ENCODE data around the gene DUSP14. TPM values are rescaled to one million over a fixed set of nuclear protein-coding genes. Genes with fewer than 3 reads are reported as not detected.
A peak's percentile ranks its signal among the peaks of the same experiment; 100 is the strongest.

Gene DUSP14
- total RNA-seq, 1 experiment from 2014 or later, result 56.2 TPM

GRCh38 chr17:37492167-37492566 lies 2.5 kb downstream of the DUSP14 start:
- H3K27ac ChIP-seq (ENCODE audit: low read length), result peak overlapping the region; percentile 91; the same call in 1 of the 2 replicates
- intact Hi-C loops (cut with micrococcal nuclease), result no loop called here
- H3K27me3 ChIP-seq (ENCODE audit: low read length), result no peaks in the 10 kb centered on the region
- H3K4me1 ChIP-seq (ENCODE audit: insufficient read depth, low read length), result peaks cover 46% of the 10 kb centered on the region
- ChIA-PET CTCF (no interaction called here), POLR2A (ENCODE audit: unreplicated experiment) (no interaction called here)
- no peak for ATAC-seq
- H3K9me3 ChIP-seq (ENCODE audit: low read length), result no peaks in the 10 kb centered on the region
- H2AFZ ChIP-seq (ENCODE audit: low read length), result no peak overlapping the region
- no peaks in the 10 kb centered on the region for H3K36me3 ChIP-seq (ENCODE audit: low read depth, low read length)
- H4K20me1 ChIP-seq (ENCODE audit: low read length), result peaks cover 16% of the 10 kb centered on the region
- peak overlapping the region; percentile 52 for H3K9ac ChIP-seq (ENCODE audit: low read length)
- H3K9me2 ChIP-seq (replicated peaks; ENCODE audit: low read length), result no peaks in the 10 kb centered on the region
- peaks cover 72% of the 10 kb centered on the region for H3K79me2 ChIP-seq (ENCODE audit: low read length)
- no TSS peak for BruUV-seq (replicated peaks)
- DNase-seq, result no peak
- H3K4me2 ChIP-seq (ENCODE audit: low read length), result peak overlapping the region; percentile 94
- H3K4me3 ChIP-seq (ENCODE audit: low read length), result peak overlapping the region; percentile 85
- no peak for TF ChIP-seq EZH2 (IDR thresholded peaks at IDR 0.05; ENCODE audit: low read length, unreplicated experiment)
- no peak for TF ChIP-seq EZH2phosphoT487 (IDR thresholded peaks at IDR 0.05; ENCODE audit: borderline replicate concordance, low read length)
- TF ChIP-seq, protein P1, sequence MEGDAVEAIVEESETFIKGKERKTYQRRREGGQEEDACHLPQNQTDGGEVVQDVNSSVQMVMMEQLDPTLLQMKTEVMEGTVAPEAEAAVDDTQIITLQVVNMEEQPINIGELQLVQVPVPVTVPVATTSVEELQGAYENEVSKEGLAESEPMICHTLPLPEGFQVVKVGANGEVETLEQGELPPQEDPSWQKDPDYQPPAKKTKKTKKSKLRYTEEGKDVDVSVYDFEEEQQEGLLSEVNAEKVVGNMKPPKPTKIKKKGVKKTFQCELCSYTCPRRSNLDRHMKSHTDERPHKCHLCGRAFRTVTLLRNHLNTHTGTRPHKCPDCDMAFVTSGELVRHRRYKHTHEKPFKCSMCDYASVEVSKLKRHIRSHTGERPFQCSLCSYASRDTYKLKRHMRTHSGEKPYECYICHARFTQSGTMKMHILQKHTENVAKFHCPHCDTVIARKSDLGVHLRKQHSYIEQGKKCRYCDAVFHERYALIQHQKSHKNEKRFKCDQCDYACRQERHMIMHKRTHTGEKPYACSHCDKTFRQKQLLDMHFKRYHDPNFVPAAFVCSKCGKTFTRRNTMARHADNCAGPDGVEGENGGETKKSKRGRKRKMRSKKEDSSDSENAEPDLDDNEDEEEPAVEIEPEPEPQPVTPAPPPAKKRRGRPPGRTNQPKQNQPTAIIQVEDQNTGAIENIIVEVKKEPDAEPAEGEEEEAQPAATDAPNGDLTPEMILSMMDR (conservative IDR thresholded peaks at IDR 0.05; ENCODE audit: low read depth, low read length), result no peak
- no peaks in the 10 kb centered on the region for H3F3A ChIP-seq (ENCODE audit: low read length, unreplicated experiment)

DNA sequence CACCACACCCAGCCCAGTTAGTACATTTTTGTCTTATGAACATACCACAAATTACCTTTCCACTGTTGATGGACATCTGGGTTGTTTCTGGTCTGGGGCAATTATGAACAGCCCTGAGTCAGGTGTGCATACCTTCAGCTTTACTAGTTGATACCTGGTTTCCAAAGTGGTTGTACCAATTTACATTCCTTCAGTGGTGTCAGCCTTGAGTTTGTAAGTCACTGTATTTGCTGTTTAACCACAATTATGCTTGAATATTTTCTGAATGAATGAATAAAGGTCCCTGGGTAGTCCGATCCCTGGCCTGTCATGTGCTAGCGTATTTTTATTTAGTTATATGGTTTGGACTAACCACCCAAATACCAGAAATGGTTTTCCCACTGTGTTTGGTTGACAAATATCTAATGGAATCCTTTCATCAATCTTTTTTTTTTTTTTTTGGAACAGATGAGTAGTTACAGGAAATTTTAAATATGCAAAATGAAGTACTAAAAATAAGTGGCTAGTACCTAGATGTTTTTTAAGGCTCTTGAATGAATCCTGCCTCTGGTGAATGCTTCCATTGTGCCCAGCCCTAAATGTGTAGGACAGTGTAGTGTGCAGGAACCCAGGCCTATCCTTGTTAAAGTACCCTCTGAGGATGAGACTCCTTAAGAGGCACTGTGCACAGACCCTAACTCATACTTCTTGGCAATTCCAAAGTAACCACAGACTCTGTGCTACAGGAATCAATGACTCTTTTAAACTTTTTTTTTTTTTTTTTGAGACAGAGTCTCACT lies 3.7 kb downstream of the DUSP14 start:
- no peak overlapping the region for H2AFZ ChIP-seq (ENCODE audit: low read length)
- intact Hi-C loops (cut with micrococcal nuclease), result no loop called here
- H3K9me2 ChIP-seq (replicated peaks; ENCODE audit: low read length), result no peaks in the 10 kb centered on the region
- DNase-seq (peak; percentile 86), ATAC-seq (no peak)
- ChIA-PET POLR2A (ENCODE audit: unreplicated experiment) (interaction anchor here (0.6 kb wide), 1 partner anchor 31 kb away, joined by 3 read pairs; no protein-coding TSS in a partner anchor), CTCF (interaction anchor here (0.7 kb wide), 1 partner anchor 29 kb away, joined by 3 read pairs; no protein-coding TSS in a partner anchor)
- peaks cover 35% of the 10 kb centered on the region for H3K4me1 ChIP-seq (ENCODE audit: insufficient read depth, low read length)
- peak overlapping the region; percentile 85; the same call in 1 of the 2 replicates for H3K4me3 ChIP-seq (ENCODE audit: low read length)
- H3K36me3 ChIP-seq (ENCODE audit: low read depth, low read length), result no peaks in the 10 kb centered on the region
- peaks cover 85% of the 10 kb centered on the region for H3K79me2 ChIP-seq (ENCODE audit: low read length)
- peak overlapping the region; percentile 19 for H3K27ac ChIP-seq (ENCODE audit: low read length)
- H4K20me1 ChIP-seq (ENCODE audit: low read length), result peaks cover 16% of the 10 kb centered on the region
- H3K9me3 ChIP-seq (ENCODE audit: low read length), result no peaks in the 10 kb centered on the region
- H3F3A ChIP-seq (ENCODE audit: low read length, unreplicated experiment), result no peaks in the 10 kb centered on the region
- no peak for TF ChIP-seq EZH2 (IDR thresholded peaks at IDR 0.05; ENCODE audit: low read length, unreplicated experiment)
- TF ChIP-seq EZH2phosphoT487 (IDR thresholded peaks at IDR 0.05; ENCODE audit: borderline replicate concordance, low read length), result no peak
- TF ChIP-seq, protein P1 (conservative IDR thresholded peaks at IDR 0.05; ENCODE audit: low read depth, low read length), result no peak
- no TSS peak for BruUV-seq (replicated peaks)
- peak overlapping the region; percentile 13; the same call in 1 of the 2 replicates for H3K4me2 ChIP-seq (ENCODE audit: low read length)
- H3K9ac ChIP-seq (ENCODE audit: low read length), result no peak overlapping the region
- H3K27me3 ChIP-seq (ENCODE audit: low read length), result no peaks in the 10 kb centered on the region

- Histone ChIP-seq H3K79me2 (ENCODE audit: low read length) (peaks cover 95% of the 10 kb centered on the region), H3K36me3 (ENCODE audit: low read depth, low read length) (no peaks in the 10 kb centered on the region), H3K9me3 (ENCODE audit: low read length) (no peaks in the 10 kb centered on the region), H3K4me2 (ENCODE audit: low read length) (no peak overlapping the region), H4K20me1 (ENCODE audit: low read length) (peaks cover 16% of the 10 kb centered on the region), H3K27me3 (ENCODE audit: low read length) (no peaks in the 10 kb centered on the region), H3K27ac (ENCODE audit: low read length) (no peak overlapping the region), H3K9ac (ENCODE audit: low read length) (no peak overlapping the region), H3K4me3 (ENCODE audit: low read length) (no peak overlapping the region), H3K9me2 (replicated peaks; ENCODE audit: low read length) (no peaks in the 10 kb centered on the region), H2AFZ (ENCODE audit: low read length) (no peak overlapping the region), H3F3A (ENCODE audit: low read length, unreplicated experiment) (no peaks in the 10 kb centered on the region), H3K4me1 (ENCODE audit: insufficient read depth, low read length) (peaks cover 32% of the 10 kb centered on the region)
- POLR2A ChIA-PET (ENCODE audit: unreplicated experiment), result no interaction called here
- no TSS peak for BruUV-seq (replicated peaks)
- ATAC-seq, result no peak
- intact Hi-C loops (cut with micrococcal nuclease), result no loop called here
- TF ChIP-seq EZH2phosphoT487 (IDR thresholded peaks at IDR 0.05; ENCODE audit: borderline replicate concordance, low read length), result no peak
- TF ChIP-seq, protein P1 (conservative IDR thresholded peaks at IDR 0.05; ENCODE audit: low read depth, low read length), result no peak
- TF ChIP-seq EZH2 (IDR thresholded peaks at IDR 0.05; ENCODE audit: low read length, unreplicated experiment), result no peak
- CTCF ChIA-PET, result interaction anchor here (0.7 kb wide), 1 partner anchor 28 kb away, joined by 3 read pairs; no protein-coding TSS in a partner anchor
- DNase-seq, result no peak
Measured at GRCh38 chr17:37494401-37494831, 4.7 kb downstream of the DUSP14 start.

Measured in PC-3 (cell line).